ENCODE results near the gene HELZ2. TPM values are rescaled to one million over a fixed set of nuclear protein-coding genes. Genes with fewer than 3 reads are reported as not detected.
A peak's percentile ranks its signal among the peaks of the same experiment; 100 is the strongest.
"Not testable (repeated sequence)": the region's sequence is repeated elsewhere in the genome, so short reads cannot be mapped to it uniquely, and the experiment has no call there.

HELZ2 gene
- total RNA-seq, 1 experiment from 2014 or later = 35.2 TPM

DNA sequence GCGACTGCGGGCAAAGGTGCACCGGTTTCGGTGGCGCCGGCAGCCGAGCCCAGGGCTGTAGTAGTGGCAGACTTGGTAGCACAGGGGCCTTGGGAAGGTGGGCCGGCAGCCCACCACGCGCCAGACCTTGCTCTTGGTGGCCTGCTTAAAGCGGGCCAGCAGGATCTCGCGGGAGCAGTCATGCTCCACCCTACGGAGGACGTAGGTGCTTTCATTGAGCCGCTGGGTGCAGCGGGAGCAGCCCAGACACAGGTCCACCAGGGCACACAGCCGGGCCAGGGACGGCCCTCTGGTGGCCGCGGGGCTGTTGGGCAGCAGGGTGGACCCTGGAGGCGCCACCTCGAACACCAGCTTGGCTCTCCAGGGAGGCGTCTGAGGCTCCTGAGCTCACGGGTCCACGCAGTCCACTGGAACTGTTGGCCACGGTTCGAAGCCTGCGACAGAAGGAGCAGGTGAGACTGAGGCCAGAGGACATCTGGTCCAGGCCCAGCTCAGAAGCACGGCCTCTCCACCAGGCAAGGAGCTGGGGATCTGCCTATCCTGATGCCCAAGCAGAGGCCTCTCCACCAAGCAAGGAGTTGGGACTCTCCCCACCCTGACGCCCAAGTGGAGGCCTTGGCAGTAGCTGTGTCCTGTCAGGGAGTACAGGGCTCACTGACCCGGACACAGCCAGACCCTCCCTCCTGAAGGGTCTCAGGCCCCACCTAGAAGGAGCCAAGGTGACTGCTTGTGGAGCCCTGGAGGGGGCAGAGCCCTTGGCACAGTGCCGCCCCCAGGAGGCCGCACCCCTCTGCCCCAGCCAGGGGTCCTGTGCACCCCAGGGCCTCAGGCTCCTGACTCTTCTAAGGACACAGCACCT, 1.0 kb downstream of the HELZ2 start:
- no TSS peak for BruUV-seq (replicated peaks)
- Mint-ChIP-seq H3K4me1 (ENCODE audit: low read depth, unreplicated experiment) (no peaks in the 10 kb centered on the region), H3K9me3 (ENCODE audit: unreplicated experiment) (no peaks in the 10 kb centered on the region), H3K36me3 (ENCODE audit: insufficient read depth, unreplicated experiment) (peaks cover 12% of the 10 kb centered on the region), H3K27me3 (ENCODE audit: insufficient read depth, unreplicated experiment) (no peaks in the 10 kb centered on the region), H3K27ac (ENCODE audit: unreplicated experiment) (peak overlapping the region; percentile 83), H3K4me3 (ENCODE audit: unreplicated experiment) (peak overlapping the region; percentile 76)
- ChIA-PET POLR2A (interaction anchor here (1.4 to 1.5 kb wide), 2 partner anchors 35 to 54 kb away, joined by 6 to 7 read pairs; partner anchors contain the start of gene GMEB2), CTCF (interaction anchor here (0.6 to 2.7 kb wide), 6 partner anchors 10 to 507 kb away, joined by 3 to 34 read pairs (median 6); partner anchors contain the start of genes OPRL1, PTK6, RGS19 and TPD52L2)
- Histone ChIP-seq H3K4me3 (ENCODE audit: low read depth, low read length) (peak overlapping the region; percentile 91), H3K4me1 (peaks cover 15% of the 10 kb centered on the region), H3K27me3 (replicated peaks; ENCODE audit: control insufficient read depth, insufficient read depth, low read length) (no peaks in the 10 kb centered on the region), H3K36me3 (ENCODE audit: control insufficient read depth, insufficient read depth, low read length) (no peaks in the 10 kb centered on the region), H3K9me3 (no peaks in the 10 kb centered on the region)
- intact Hi-C loops (cut with micrococcal nuclease; ENCODE audit: unreplicated experiment) = loop anchor here (5.0 kb wide), 1 partner anchor 36 kb away; the partner anchor contains the start of gene PTK6
- DNase-seq = peak in 1 of 2 experiments; percentile 68
- TF ChIP-seq CTCF (IDR thresholded peaks at IDR 0.05; ENCODE audit: insufficient read depth in 1 of 2, low read depth in 1 of 2, low read length in 1 of 2, severe bottlenecking in 1 of 2, unreplicated experiment in 1 of 2) = peak; percentile 16 to 37

DNA sequence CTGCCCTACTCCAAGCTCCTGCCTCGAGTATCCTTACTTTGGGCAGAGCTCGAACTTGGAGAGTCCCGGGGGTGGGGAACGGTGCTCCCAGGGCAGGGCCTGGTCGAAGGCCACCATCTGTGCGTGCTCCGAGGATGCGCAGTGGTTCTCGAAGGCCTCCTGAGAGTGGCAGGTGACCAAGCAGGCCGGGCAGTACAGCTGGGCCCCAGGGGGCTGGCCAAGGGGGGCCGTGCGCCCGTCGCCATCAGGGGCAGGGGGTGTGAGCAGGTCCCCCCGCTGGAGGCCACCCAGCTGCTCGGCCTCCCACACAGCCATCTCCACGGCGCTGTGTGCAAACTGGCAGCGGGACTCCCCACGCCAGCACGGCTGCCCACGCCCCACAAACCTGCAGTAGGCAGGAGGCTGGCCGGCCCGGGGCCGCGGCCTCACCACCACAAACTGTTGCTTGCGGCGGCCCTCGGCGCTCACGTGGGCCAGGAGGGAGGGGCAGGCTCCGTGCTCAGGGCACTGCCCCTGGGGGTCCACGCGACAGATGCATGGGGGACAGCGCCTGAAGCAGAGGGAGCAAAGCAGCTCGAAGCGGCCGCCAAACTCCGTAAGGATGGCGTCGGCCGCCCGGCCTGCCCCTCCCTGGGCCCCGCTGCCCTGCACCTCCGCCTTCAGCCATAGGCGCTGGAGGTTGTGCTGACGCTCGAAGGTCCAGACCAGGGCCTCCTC, 1.8 kb downstream of the HELZ2 start:
- BruUV-seq (replicated peaks) = no TSS peak
- Mint-ChIP-seq H3K27me3 (ENCODE audit: insufficient read depth, unreplicated experiment) (no peaks in the 10 kb centered on the region), H3K4me3 (ENCODE audit: unreplicated experiment) (no peak overlapping the region), H3K36me3 (ENCODE audit: insufficient read depth, unreplicated experiment) (peaks cover 12% of the 10 kb centered on the region), H3K27ac (ENCODE audit: unreplicated experiment) (no peak overlapping the region), H3K9me3 (ENCODE audit: unreplicated experiment) (no peaks in the 10 kb centered on the region), H3K4me1 (ENCODE audit: low read depth, unreplicated experiment) (no peaks in the 10 kb centered on the region)
- POLR2A ChIA-PET = interaction anchor here (1.5 kb wide), 1 partner anchor 55 kb away, joined by 6 read pairs; the partner anchor contains the start of gene GMEB2
- intact Hi-C loops (cut with micrococcal nuclease; ENCODE audit: unreplicated experiment) = loop anchor here (5.0 kb wide), 1 partner anchor 35 kb away; the partner anchor contains the start of gene PTK6
- Histone ChIP-seq H3K27me3 (replicated peaks; ENCODE audit: control insufficient read depth, insufficient read depth, low read length) (no peaks in the 10 kb centered on the region), H3K4me3 (ENCODE audit: low read depth, low read length) (no peak overlapping the region), H3K4me1 (peaks cover 15% of the 10 kb centered on the region), H3K9me3 (no peaks in the 10 kb centered on the region), H3K36me3 (ENCODE audit: control insufficient read depth, insufficient read depth, low read length) (no peaks in the 10 kb centered on the region)
- no peak for DNase-seq
- CTCF ChIA-PET = interaction anchor here (0.6 to 2.7 kb wide), 2 partner anchors 34 to 64 kb away, joined by 7 to 34 read pairs; partner anchors contain the start of gene PTK6
- no peak for TF ChIP-seq CTCF (IDR thresholded peaks at IDR 0.05; ENCODE audit: insufficient read depth in 1 of 2, low read depth in 1 of 2, low read length in 1 of 2, severe bottlenecking in 1 of 2, unreplicated experiment in 1 of 2)

- POLR2A ChIA-PET = interaction anchor here (0.6 to 0.7 kb wide), 2 partner anchors 51 to 170 kb away, joined by 3 to 4 read pairs; no protein-coding TSS in a partner anchor
- intact Hi-C loops (cut with micrococcal nuclease; ENCODE audit: unreplicated experiment) = loop anchor here (5.0 kb wide), 1 partner anchor 34 kb away; the partner anchor contains the start of gene PTK6
- H3K27me3 ChIP-seq (replicated peaks; ENCODE audit: control insufficient read depth, insufficient read depth, low read length); H3K4me3 Mint-ChIP-seq (ENCODE audit: unreplicated experiment); H3K4me1 Mint-ChIP-seq (ENCODE audit: low read depth, unreplicated experiment); H3K9me3 Mint-ChIP-seq (ENCODE audit: unreplicated experiment); H3K36me3 ChIP-seq (ENCODE audit: control insufficient read depth, insufficient read depth, low read length); H3K9me3 ChIP-seq; H3K4me3 ChIP-seq (ENCODE audit: low read depth, low read length); BruUV-seq (replicated peaks); DNase-seq; H3K27ac Mint-ChIP-seq (ENCODE audit: unreplicated experiment); CTCF ChIA-PET; H3K27me3 Mint-ChIP-seq (ENCODE audit: insufficient read depth, unreplicated experiment): not testable (repeated sequence)
- H3K4me1 ChIP-seq = peaks cover 15% of the 10 kb centered on the region
- peaks cover 12% of the 10 kb centered on the region for H3K36me3 Mint-ChIP-seq (ENCODE audit: insufficient read depth, unreplicated experiment)
These were observed 3.0 kb downstream of the HELZ2 start for GRCh38 chr20:63571087-63571478.
